Esophagus muscularis mucosa (tissue), 4 donors: ENCODE measurements around the gene BMP6.

Experiments
- EP300 ChIP-seq: sonication (generic); formaldehyde crosslinking; IDR thresholded peaks from one replicate; pipeline ENCODE4 v1.6.1; 2017; ENCODE audit warnings: antibody characterized with exemption
- POLR2A ChIP-seq: fragments of 450-650 bp; IDR thresholded peaks from one replicate; pipeline ENCODE4 v1.6.1; 2017; ENCODE audit warnings: antibody characterized with exemption, moderate library complexity, mild to moderate bottlenecking, low read depth
- POLR2AphosphoS5 ChIP-seq, 2 donors: sonication (generic); formaldehyde crosslinking; IDR thresholded peaks; one replicate each; pipeline ENCODE4 v1.6.1; 2017; ENCODE audit warnings: antibody characterized with exemption in 2 of 2
- TF ChIP-seq, protein P1 (sequence below), 3 experiments: fragments of 200-600 bp in 2 of 3; fragments of 450-650 bp in 1 of 3; sonication (generic) in 2 of 3; IDR thresholded peaks; one replicate each; pipeline ENCODE4 v1.5.1; 2017 to 2019; ENCODE audit warnings: antibody characterized with exemption in 3 of 3, mild to moderate bottlenecking in 2 of 3, moderate library complexity in 1 of 3

DNA sequence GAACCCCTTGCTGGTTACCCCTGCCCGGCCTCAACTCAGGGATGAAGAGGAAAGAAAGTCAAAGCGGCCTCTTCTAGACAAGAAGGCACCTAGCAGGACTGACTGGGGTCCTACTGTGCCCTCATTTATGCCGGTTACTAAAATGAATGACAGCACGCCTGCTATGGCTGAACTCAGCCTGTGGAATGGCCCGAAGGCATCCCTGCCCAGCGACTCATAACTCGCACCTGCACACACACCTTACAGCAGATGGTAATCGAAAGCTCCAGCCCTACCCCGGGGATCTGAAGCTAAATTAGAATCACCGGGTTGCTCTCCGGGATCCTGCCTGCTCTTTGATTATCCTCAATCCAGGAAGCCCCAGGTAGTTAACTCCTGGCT is 185.4 kb downstream of the BMP6 start:
- TF ChIP-seq POLR2A (no peak), EP300 (no peak), POLR2AphosphoS5 (IDR thresholded peaks at IDR 0.05) (no peak)
- TF ChIP-seq, protein P1, sequence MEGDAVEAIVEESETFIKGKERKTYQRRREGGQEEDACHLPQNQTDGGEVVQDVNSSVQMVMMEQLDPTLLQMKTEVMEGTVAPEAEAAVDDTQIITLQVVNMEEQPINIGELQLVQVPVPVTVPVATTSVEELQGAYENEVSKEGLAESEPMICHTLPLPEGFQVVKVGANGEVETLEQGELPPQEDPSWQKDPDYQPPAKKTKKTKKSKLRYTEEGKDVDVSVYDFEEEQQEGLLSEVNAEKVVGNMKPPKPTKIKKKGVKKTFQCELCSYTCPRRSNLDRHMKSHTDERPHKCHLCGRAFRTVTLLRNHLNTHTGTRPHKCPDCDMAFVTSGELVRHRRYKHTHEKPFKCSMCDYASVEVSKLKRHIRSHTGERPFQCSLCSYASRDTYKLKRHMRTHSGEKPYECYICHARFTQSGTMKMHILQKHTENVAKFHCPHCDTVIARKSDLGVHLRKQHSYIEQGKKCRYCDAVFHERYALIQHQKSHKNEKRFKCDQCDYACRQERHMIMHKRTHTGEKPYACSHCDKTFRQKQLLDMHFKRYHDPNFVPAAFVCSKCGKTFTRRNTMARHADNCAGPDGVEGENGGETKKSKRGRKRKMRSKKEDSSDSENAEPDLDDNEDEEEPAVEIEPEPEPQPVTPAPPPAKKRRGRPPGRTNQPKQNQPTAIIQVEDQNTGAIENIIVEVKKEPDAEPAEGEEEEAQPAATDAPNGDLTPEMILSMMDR (IDR thresholded peaks at IDR 0.05): no peak
